Fibroblast of lung (primary cell): Measurements from ENCODE around the gene PIK3C2G. TPM values are rescaled to one million over a fixed set of nuclear protein-coding genes. Genes with fewer than 3 reads are reported as not detected.
"Not testable (repeated sequence)": the region's sequence is repeated elsewhere in the genome, so short reads cannot be mapped to it uniquely, and the experiment has no call there.

Experiments used
- DNase-seq, 2 donors: peaks; one replicate each; pipeline versions ENCODE4 v3.0.0 to v3.0.0-alpha.2; 2010; ENCODE audit warnings: low read depth in 2 of 2
- H2AFZ ChIP-seq: 2 replicates; pipeline ENCODE4 v1.5.1; 2012; ENCODE audit warnings: low read length, control low read depth, inconsistent platforms
- H3K27ac ChIP-seq: 2 replicates; pipeline ENCODE4 v1.5.1; 2011; ENCODE audit warnings: low read length, control low read depth; ENCODE audit not compliant: insufficient read depth
- H3K27me3 ChIP-seq: 2 replicates; pipeline ENCODE4 v1.5.1; 2011; ENCODE audit warnings: mild to moderate bottlenecking, low read length; ENCODE audit not compliant: control insufficient read depth, insufficient read depth
- H3K36me3 ChIP-seq: 2 replicates; pipeline ENCODE4 v1.5.1; 2011; ENCODE audit warnings: low read length; ENCODE audit not compliant: control insufficient read depth, insufficient read depth
- H3K4me1 ChIP-seq: 2 replicates; pipeline ENCODE4 v1.5.1; 2011; ENCODE audit warnings: low read length; ENCODE audit not compliant: control insufficient read depth, insufficient read depth; ENCODE audit errors: extremely low read depth
- H3K4me2 ChIP-seq: 2 replicates; pipeline ENCODE4 v1.5.1; 2011; ENCODE audit warnings: low read length, control low read depth; ENCODE audit not compliant: insufficient read depth; ENCODE audit errors: extremely low read depth
- H3K4me3 ChIP-seq, 4 experiments: fragments of 200-600 bp in 1 of 4; sonication (generic) in 1 of 4; replicated peaks in 1 of 4; 2 replicates each; pipeline ENCODE4 v1.5.1; 2011 to 2016; ENCODE audit warnings: low read length in 4 of 4, low read depth in 3 of 4, mild to moderate bottlenecking in 3 of 4, control low read depth in 2 of 4, inconsistent platforms in 1 of 4, mixed read lengths in 1 of 4; ENCODE audit not compliant: insufficient read depth in 1 of 4; ENCODE audit errors: control extremely low read depth in 1 of 4
- H3K79me2 ChIP-seq: 2 replicates; pipeline ENCODE4 v1.5.1; 2012; ENCODE audit warnings: mild to moderate bottlenecking, low read length, inconsistent platforms; ENCODE audit not compliant: control insufficient read depth, insufficient read depth
- H3K9ac ChIP-seq: 2 replicates; pipeline ENCODE4 v1.5.1; 2011; ENCODE audit warnings: mild to moderate bottlenecking, low read length, control low read depth; ENCODE audit not compliant: insufficient read depth
- H3K9me3 ChIP-seq: 2 replicates; pipeline ENCODE4 v1.5.1; 2012; ENCODE audit warnings: low read depth, low read length; ENCODE audit not compliant: control insufficient read depth, insufficient read depth
- H4K20me1 ChIP-seq: 2 replicates; pipeline ENCODE4 v1.5.1; 2011; ENCODE audit warnings: low read length; ENCODE audit not compliant: control insufficient read depth, insufficient read depth; ENCODE audit errors: extremely low read depth
- EZH2 ChIP-seq: IDR thresholded peaks from 2 replicates; pipeline ENCODE4 v1.5.1; 2012; ENCODE audit warnings: low read length, control low read depth, mild to moderate bottlenecking; ENCODE audit errors: missing control alignments
- polyA plus RNA-seq, 2 donors: library from polyadenylated mRNA; depleted of rRNA in 1 of 2; stranded (reverse) in 1 of 2; unstranded in 1 of 2; fragments of >200 nt; gene quantifications; 2 replicates each; pipeline ENCODE4 v1.2.1, GENCODE V29; 2011 to 2012; ENCODE audit warnings: missing spikeins in 1 of 2
- total RNA-seq: library from RNA; depleted of rRNA; stranded (reverse); fragments of >200 nt; gene quantifications from 2 replicates; pipeline ENCODE4 v1.2.1, GENCODE V29; 2014
- TF ChIP-seq, protein P1 (sequence below), 2 donors: IDR thresholded peaks in 1 of 2; conservative IDR thresholded peaks in 1 of 2; 1 replicate in 1 of 2; 2 replicates in 1 of 2; pipeline ENCODE4 v1.5.1; 2011 to 2012; ENCODE audit warnings: low read length in 2 of 2, control low read depth in 1 of 2, inconsistent platforms in 1 of 2, low read depth in 1 of 2, mild to moderate bottlenecking in 1 of 2

Gene PIK3C2G
- total and polyA plus RNA-seq, 2 donors (not counting 1 experiment from before 2014, with no cell fraction given): not detected

GRCh38 chr12:18246066-18246465 is 15.3 kb upstream of the PIK3C2G start:
- H2AFZ ChIP-seq: no peak overlapping the region
- TF ChIP-seq, protein P1, sequence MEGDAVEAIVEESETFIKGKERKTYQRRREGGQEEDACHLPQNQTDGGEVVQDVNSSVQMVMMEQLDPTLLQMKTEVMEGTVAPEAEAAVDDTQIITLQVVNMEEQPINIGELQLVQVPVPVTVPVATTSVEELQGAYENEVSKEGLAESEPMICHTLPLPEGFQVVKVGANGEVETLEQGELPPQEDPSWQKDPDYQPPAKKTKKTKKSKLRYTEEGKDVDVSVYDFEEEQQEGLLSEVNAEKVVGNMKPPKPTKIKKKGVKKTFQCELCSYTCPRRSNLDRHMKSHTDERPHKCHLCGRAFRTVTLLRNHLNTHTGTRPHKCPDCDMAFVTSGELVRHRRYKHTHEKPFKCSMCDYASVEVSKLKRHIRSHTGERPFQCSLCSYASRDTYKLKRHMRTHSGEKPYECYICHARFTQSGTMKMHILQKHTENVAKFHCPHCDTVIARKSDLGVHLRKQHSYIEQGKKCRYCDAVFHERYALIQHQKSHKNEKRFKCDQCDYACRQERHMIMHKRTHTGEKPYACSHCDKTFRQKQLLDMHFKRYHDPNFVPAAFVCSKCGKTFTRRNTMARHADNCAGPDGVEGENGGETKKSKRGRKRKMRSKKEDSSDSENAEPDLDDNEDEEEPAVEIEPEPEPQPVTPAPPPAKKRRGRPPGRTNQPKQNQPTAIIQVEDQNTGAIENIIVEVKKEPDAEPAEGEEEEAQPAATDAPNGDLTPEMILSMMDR (conservative IDR thresholded peaks at IDR 0.05 in 1 of 2, IDR thresholded peaks at IDR 0.05 in 1 of 2; ENCODE audit: low read depth in 1 of 2, low read length in 2 of 2): peak; percentile 17 to 41
- TF ChIP-seq EZH2: no peak
- no peaks in the 10 kb centered on the region for H3K36me3 ChIP-seq
- no peak overlapping the region for H3K4me3 ChIP-seq
- H3K4me2 ChIP-seq: no peak overlapping the region
- DNase-seq: no peak
- H3K27ac ChIP-seq: no peak overlapping the region
- no peaks in the 10 kb centered on the region for H4K20me1 ChIP-seq
- no peaks in the 10 kb centered on the region for H3K79me2 ChIP-seq
- H3K9ac ChIP-seq: no peak overlapping the region
- H3K9me3 ChIP-seq: no peaks in the 10 kb centered on the region
- no peaks in the 10 kb centered on the region for H3K4me1 ChIP-seq
- H3K27me3 ChIP-seq: no peaks in the 10 kb centered on the region

DNA sequence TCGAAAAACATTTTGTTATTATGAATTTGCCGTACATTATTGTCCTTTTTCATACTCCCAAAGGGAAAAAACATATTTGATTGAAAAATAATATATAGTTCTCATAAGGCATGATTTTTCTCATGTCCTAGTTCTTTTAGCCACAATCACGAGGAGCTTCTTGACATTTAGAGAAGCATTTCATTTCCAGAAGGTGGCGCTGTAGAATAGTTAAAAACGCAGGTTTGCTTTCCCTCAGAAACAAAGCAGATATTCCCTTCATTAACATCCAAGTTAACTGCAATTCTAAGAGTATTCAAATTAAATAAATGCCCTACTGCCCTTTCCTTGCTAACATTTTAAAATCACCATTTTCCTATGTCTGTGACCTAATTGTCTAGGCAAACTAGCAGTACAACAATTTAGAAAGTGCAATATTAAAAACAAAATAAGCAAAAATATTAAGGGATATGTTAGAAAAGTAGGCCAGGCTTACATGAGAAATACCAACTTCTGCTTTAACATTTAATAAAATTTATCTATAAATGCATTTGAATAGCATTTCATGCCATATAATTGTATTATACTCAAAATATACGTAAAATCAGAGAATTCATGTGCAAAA is 10.9 kb upstream of the PIK3C2G start:
- Histone ChIP-seq H3K4me1 (no peaks in the 10 kb centered on the region), H3K9ac (no peak overlapping the region), H3K36me3 (no peaks in the 10 kb centered on the region), H3K9me3 (no peaks in the 10 kb centered on the region), H3K27ac (no peak overlapping the region), H3K27me3 (no peaks in the 10 kb centered on the region), H4K20me1 (no peaks in the 10 kb centered on the region), H3K4me2 (no peak overlapping the region), H3K79me2 (no peaks in the 10 kb centered on the region), H3K4me3 (no peak overlapping the region), H2AFZ (no peak overlapping the region)
- peak; percentile 60 to 84 for DNase-seq
- TF ChIP-seq EZH2: no peak
- TF ChIP-seq, protein P1 (conservative IDR thresholded peaks at IDR 0.05 in 1 of 2, IDR thresholded peaks at IDR 0.05 in 1 of 2; ENCODE audit: low read depth in 1 of 2, low read length in 2 of 2): peak; percentile 59 to 67

DNA sequence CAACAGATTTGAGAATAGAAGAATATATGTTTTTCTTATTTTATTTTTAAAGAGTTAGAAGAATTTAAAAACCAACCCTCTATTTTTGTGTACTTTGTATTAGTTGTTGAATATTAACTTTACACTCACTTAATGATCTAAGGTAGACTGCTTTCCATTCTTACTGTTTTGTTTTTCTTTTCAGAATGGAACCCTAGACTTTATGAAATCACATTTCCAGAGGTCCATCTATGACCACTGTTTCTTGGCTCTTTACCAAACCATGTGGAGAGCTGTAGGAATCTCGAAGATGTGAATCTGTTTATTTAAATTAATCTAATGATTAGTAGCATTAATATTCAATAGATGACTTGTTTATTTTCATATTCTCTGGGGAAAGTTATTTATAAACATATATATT is 7.2 kb upstream of the PIK3C2G start:
- no peak overlapping the region for H3K4me3 ChIP-seq
- no peaks in the 10 kb centered on the region for H3K27me3 ChIP-seq
- H3K4me2 ChIP-seq: no peak overlapping the region
- no peaks in the 10 kb centered on the region for H3K79me2 ChIP-seq
- H3K4me1 ChIP-seq: no peaks in the 10 kb centered on the region
- no peaks in the 10 kb centered on the region for H4K20me1 ChIP-seq
- H3K9me3 ChIP-seq: no peaks in the 10 kb centered on the region
- TF ChIP-seq, protein P1 (conservative IDR thresholded peaks at IDR 0.05 in 1 of 2, IDR thresholded peaks at IDR 0.05 in 1 of 2; ENCODE audit: low read depth in 1 of 2, low read length in 2 of 2): no peak
- TF ChIP-seq EZH2: no peak
- no peak overlapping the region for H2AFZ ChIP-seq
- DNase-seq: no peak
- H3K36me3 ChIP-seq: no peaks in the 10 kb centered on the region
- H3K9ac ChIP-seq: no peak overlapping the region
- no peak overlapping the region for H3K27ac ChIP-seq

DNA sequence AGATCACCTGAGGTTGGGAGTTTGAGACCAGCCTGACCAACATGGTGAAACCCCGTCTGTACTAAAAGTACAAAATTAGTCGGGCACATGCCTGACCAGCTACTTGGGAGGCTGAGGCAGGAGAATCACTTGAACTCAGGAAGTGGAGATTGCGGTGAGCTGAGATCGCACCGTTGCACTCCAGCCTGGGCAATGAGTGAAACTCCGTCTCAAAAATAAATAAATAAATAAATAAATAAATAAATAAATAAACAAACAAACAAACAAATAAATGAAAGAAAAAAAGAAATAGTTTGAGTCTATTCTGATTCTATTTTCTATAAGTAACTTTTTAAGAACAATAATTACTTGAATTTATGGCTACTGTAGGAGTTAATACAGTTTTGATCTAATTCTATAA is 6.3 kb upstream of the PIK3C2G start:
- H3K9me3 ChIP-seq, H3K27me3 ChIP-seq, H2AFZ ChIP-seq, H4K20me1 ChIP-seq, H3K4me1 ChIP-seq, H3K79me2 ChIP-seq, H3K4me3 ChIP-seq, H3K9ac ChIP-seq, H3K4me2 ChIP-seq, H3K27ac ChIP-seq, H3K36me3 ChIP-seq, DNase-seq: not testable (repeated sequence)
